T-helper 2 cell treated with Interferon-gamma antibody and Interleukin-4, amounts not matched to agents 5 μg/mL and 100 μg/mL, for 36 hours (primary cell): Measurements from ENCODE around the gene NEDD9.

Experiments
- DNase-seq: peaks from one replicate; pipeline ENCODE4 v3.0.0; 2021; ENCODE audit warnings: low spot score
- H3K27ac Mint-ChIP-seq: one replicate; pipeline ENCODE4 v1.8.0; 2021; ENCODE audit warnings: mild to moderate bottlenecking, mixed read lengths
- H3K27me3 Mint-ChIP-seq: one replicate; pipeline ENCODE4 v1.8.0; 2021; ENCODE audit warnings: low read depth, mixed read lengths
- H3K36me3 Mint-ChIP-seq: one replicate; pipeline ENCODE4 v1.8.0; 2021; ENCODE audit warnings: low read depth, mixed read lengths
- H3K4me1 Mint-ChIP-seq: one replicate; pipeline ENCODE4 v1.8.0; 2021; ENCODE audit warnings: low read depth, mixed read lengths
- H3K4me3 Mint-ChIP-seq: one replicate; pipeline ENCODE4 v1.8.0; 2022; ENCODE audit warnings: mild to moderate bottlenecking, moderate library complexity, mixed read lengths
- H3K9me3 Mint-ChIP-seq: one replicate; pipeline ENCODE4 v1.8.0; 2021; ENCODE audit warnings: mixed read lengths

Gene NEDD9

GRCh38 chr6:11164717-11165646 lies 67.5 kb downstream of the NEDD9 start:
- no peak for DNase-seq
- Mint-ChIP-seq H3K27me3 (no peaks in the 10 kb centered on the region), H3K4me1 (peaks cover 19% of the 10 kb centered on the region), H3K9me3 (no peaks in the 10 kb centered on the region), H3K27ac (peak overlapping the region; percentile 56), H3K4me3 (no peak overlapping the region), H3K36me3 (no peaks in the 10 kb centered on the region)

GRCh38 chr6:11163932-11164331 lies 68.5 kb downstream of the NEDD9 start:
- H3K27me3 Mint-ChIP-seq, result peaks cover 3% of the 10 kb centered on the region
- no peak for DNase-seq
- H3K27ac Mint-ChIP-seq, result peak overlapping the region; percentile 58

DNA sequence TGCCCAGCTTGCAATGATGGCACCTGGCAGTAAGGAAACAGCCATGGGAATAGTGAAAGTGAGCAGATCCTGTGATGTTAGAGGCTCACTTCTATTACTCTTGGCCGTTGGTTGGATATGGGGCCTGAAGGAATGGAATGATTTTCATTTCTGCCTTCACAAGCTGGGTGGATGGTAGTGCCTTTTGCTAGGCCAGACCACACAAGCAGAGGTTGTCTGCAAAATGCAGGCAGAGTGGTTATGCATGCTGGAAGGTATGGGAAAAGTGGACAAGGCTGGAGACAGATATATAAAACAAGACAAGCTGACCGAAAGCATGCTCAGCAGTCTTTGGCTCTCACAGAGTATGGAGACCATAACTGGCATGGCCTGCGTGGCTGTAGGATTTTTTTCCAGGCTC lies 70.2 kb downstream of the NEDD9 start:
- H3K27ac Mint-ChIP-seq, result no peak overlapping the region
- H3K27me3 Mint-ChIP-seq, result peaks cover 3% of the 10 kb centered on the region
- no peaks in the 10 kb centered on the region for H3K36me3 Mint-ChIP-seq
- peaks cover 17% of the 10 kb centered on the region for H3K4me1 Mint-ChIP-seq
- H3K9me3 Mint-ChIP-seq, result no peaks in the 10 kb centered on the region
- no peak for DNase-seq
- no peak overlapping the region for H3K4me3 Mint-ChIP-seq

More at GRCh38 chr6:11163932-11164331, 68.5 kb downstream of the NEDD9 start:
- Mint-ChIP-seq H3K9me3 (no peaks in the 10 kb centered on the region), H3K36me3 (no peaks in the 10 kb centered on the region), H3K4me1 (peaks cover 18% of the 10 kb centered on the region), H3K4me3 (no peak overlapping the region)

DNA sequence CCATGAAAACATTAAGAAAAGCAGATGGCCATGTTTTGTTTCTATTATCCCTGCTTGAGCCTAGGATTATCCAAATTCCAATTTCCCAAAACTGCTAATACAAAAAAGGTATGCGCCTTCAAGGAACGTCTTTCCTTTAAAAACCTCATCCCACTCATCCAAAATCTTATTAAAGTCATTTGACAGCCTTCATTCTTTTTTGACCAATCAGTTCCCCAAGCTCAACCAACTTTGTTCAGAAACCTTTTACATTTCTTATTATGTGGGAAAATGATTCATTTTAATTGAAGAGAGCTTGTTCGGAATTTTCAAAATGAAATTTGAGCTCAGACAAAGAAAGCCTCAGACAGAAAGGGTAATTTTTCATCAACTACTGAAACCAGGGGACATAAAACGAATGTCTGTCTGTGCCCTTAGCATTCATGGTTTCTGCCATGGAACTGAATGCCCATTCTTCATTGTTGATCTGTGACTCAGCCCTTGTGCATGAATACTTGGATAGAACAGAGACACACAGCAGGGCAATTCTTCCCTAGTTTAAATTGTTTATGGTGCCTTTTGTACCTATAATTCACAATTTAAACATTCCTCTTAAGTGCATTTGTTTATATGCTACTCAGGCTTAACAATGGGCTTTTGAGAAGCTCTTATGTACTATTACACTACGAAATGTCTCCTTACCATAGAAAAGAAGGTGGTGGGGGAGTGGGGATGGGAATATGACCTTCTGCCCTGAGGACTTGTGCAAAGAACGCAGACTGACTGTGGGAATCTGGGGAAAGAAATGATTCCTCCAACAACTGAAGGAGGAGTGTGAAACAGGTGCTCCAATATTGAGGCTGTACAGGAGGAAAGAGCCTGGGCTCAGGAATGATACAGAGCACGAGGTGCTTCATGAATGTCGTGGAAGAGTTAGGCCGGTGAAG lies 71.2 kb downstream of the NEDD9 start:
- Mint-ChIP-seq H3K4me1 (peaks cover 17% of the 10 kb centered on the region), H3K4me3 (no peak overlapping the region), H3K9me3 (no peaks in the 10 kb centered on the region), H3K27ac (no peak overlapping the region), H3K27me3 (peaks cover 3% of the 10 kb centered on the region), H3K36me3 (no peaks in the 10 kb centered on the region)
- no peak for DNase-seq

DNA sequence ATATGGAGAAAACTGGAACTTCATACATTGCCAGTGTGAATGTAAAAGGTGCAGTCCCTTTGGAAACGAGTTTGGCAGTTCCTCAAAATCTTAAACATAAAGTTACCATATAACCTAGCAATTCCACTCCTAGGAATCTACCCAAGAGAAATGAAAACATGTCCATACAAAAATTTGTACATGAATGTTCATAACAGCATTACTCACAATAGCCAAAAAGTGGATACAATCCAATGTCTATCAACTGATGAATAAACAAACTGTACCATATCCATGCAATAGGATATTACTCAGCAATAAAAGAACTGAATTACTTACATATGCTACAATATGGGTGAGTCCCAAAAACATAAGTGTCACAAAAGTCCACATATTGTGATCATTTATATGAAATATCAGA lies 72.3 kb downstream of the NEDD9 start:
- Mint-ChIP-seq H3K27ac (no peak overlapping the region), H3K9me3 (no peaks in the 10 kb centered on the region), H3K27me3 (peaks cover 10% of the 10 kb centered on the region), H3K36me3 (no peaks in the 10 kb centered on the region), H3K4me1 (peaks cover 13% of the 10 kb centered on the region), H3K4me3 (no peak overlapping the region)
- no peak for DNase-seq

GRCh38 chr6:11155589-11155988 lies 76.9 kb downstream of the NEDD9 start:
- DNase-seq, result no peak
- H3K4me3 Mint-ChIP-seq, result no peak overlapping the region
- no peak overlapping the region for H3K27ac Mint-ChIP-seq
- no peaks in the 10 kb centered on the region for H3K9me3 Mint-ChIP-seq
- H3K27me3 Mint-ChIP-seq, result peaks cover 20% of the 10 kb centered on the region
- no peaks in the 10 kb centered on the region for H3K36me3 Mint-ChIP-seq
- peaks cover 14% of the 10 kb centered on the region for H3K4me1 Mint-ChIP-seq

DNA sequence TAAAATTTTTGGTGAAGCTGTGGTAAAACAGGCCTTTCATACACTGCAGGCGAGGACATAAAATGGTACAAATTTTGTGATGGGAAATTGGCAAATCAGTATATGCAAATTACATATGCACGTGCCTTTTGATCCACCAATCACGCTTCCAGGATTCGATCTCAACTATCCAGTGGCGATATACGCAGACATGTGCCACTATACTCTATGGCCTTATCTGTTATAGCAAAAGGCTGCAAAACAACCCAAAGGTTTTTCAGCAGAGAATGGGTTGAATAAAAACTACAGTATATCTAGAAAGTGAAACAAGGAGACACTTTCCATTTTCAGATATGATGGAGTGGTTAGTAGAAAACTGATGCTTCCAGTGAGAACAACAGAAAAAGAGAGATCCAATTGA lies 79.0 kb downstream of the NEDD9 start:
- DNase-seq, result no peak
- Mint-ChIP-seq H3K9me3 (no peaks in the 10 kb centered on the region), H3K4me3 (peak overlapping the region; percentile 77), H3K4me1 (peaks cover 14% of the 10 kb centered on the region), H3K27ac (peak overlapping the region; percentile 4), H3K36me3 (no peaks in the 10 kb centered on the region), H3K27me3 (peaks cover 17% of the 10 kb centered on the region)

DNA sequence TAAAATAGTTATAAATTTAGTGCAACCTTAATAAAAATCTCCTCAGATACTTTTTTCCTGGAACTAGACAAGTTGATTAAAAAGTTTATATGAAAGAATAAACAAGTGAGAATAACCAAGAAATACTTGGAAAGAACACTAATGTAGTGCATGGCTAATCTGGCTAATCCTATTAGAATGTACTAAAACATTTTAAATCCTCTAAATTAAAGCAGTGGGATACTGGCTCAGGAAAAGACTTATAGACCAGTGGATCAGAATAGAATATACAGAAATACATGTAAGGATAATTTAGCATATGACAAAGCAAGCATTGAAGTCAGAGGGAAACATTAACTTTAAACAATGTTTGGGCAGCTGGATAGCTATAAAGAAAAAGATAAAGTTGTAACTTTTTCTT lies 79.9 kb downstream of the NEDD9 start:
- H3K27ac Mint-ChIP-seq, result no peak overlapping the region
- no peak for DNase-seq
- H3K27me3 Mint-ChIP-seq, result peaks cover 17% of the 10 kb centered on the region
- peaks cover 14% of the 10 kb centered on the region for H3K4me1 Mint-ChIP-seq
- no peaks in the 10 kb centered on the region for H3K9me3 Mint-ChIP-seq
- no peaks in the 10 kb centered on the region for H3K36me3 Mint-ChIP-seq
- no peak overlapping the region for H3K4me3 Mint-ChIP-seq

DNA sequence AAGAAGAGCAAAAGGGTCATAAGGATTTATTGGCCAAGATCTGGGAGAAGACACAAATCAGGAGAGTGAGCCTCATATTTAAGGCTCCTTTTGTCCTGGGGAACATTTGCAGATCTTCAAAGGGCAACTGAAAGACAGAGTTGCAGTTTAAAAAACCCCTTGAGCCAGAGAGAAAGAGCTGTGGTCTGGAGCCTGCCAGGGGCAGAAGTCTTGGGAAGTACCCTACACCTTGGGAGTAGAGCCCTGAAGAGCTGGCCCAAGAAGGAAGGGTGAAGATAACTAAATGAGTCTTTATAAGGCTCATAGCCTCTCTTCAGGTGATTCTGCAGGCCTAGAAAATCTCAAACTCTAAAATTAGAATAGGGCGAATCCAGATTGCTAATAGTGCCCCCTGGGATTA lies 81.0 kb downstream of the NEDD9 start:
- H3K36me3 Mint-ChIP-seq, result no peaks in the 10 kb centered on the region

DNA sequence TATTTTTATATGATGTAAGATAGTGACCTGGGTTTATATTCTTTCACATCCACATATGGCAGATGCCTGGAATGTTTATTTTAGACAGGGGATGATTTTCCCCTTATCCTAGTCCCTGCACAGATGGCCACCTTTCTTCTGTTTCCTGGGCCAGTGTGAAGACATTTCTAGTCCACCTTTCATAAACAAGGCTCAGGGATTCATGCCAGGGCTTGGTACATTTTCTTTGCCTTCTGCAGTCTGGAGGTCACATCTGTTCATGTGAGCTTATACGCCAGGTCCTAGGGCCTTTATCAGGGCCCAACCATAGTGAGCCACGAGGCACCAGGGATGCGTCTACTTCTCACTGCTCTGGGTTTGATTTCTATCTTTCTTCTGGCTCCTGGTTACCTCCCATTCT lies 82.9 kb downstream of the NEDD9 start:
- Mint-ChIP-seq H3K4me3 (no peak overlapping the region), H3K4me1 (peaks cover 12% of the 10 kb centered on the region), H3K36me3 (no peaks in the 10 kb centered on the region), H3K9me3 (no peaks in the 10 kb centered on the region), H3K27ac (no peak overlapping the region), H3K27me3 (peaks cover 6% of the 10 kb centered on the region)
- DNase-seq, result no peak

More for the DNA sequence above, 81.0 kb downstream of the NEDD9 start:
- Mint-ChIP-seq H3K27me3 (peaks cover 17% of the 10 kb centered on the region), H3K4me3 (no peak overlapping the region), H3K27ac (no peak overlapping the region), H3K9me3 (no peaks in the 10 kb centered on the region), H3K4me1 (peaks cover 14% of the 10 kb centered on the region)
- DNase-seq, result no peak

GRCh38 chr6:11146117-11146826 lies 86.2 kb downstream of the NEDD9 start:
- DNase-seq, result no peak
- H3K4me1 Mint-ChIP-seq, result peaks cover 4% of the 10 kb centered on the region
- H3K36me3 Mint-ChIP-seq, result no peaks in the 10 kb centered on the region
- peaks cover 2% of the 10 kb centered on the region for H3K27me3 Mint-ChIP-seq
- no peak overlapping the region for H3K4me3 Mint-ChIP-seq
- H3K27ac Mint-ChIP-seq, result no peak overlapping the region
- H3K9me3 Mint-ChIP-seq, result no peaks in the 10 kb centered on the region

GRCh38 chr6:11144393-11144851 lies 88.0 kb downstream of the NEDD9 start:
- H3K4me3 Mint-ChIP-seq, result no peak overlapping the region
- H3K9me3 Mint-ChIP-seq, result no peaks in the 10 kb centered on the region

More at GRCh38 chr6:11144393-11144851, 88.0 kb downstream of the NEDD9 start:
- H3K4me1 Mint-ChIP-seq, result peaks cover 2% of the 10 kb centered on the region
- no peak overlapping the region for H3K27ac Mint-ChIP-seq
- H3K36me3 Mint-ChIP-seq, result no peaks in the 10 kb centered on the region
- peaks cover 2% of the 10 kb centered on the region for H3K27me3 Mint-ChIP-seq
- DNase-seq, result peak; percentile 66
